GM13977 (cell line): ENCODE data around the gene CLTC.

Experiments used
- DNase-seq: peaks from one replicate; pipeline ENCODE4 v3.0.0; 2012; ENCODE audit warnings: low spot score
- in situ Hi-C: fragments of 300-500 bp; cut with MboI; formaldehyde crosslinking; loops from one replicate; pipeline ENCODE4 v1.12.0; 2022; ENCODE audit warnings: low sequenced_read_pairs, low pct_unique_long_range_greater_than_20kb, mixed read lengths, inconsistent platforms; ENCODE audit not compliant: unreplicated experiment
- TF ChIP-seq, protein P1 (sequence below): IDR thresholded peaks from 2 replicates; pipeline ENCODE4 v1.5.1; 2012; ENCODE audit warnings: mild to moderate bottlenecking, control low read depth; ENCODE audit not compliant: insufficient read depth; ENCODE audit errors: extremely low read depth, missing control alignments

Gene CLTC

DNA sequence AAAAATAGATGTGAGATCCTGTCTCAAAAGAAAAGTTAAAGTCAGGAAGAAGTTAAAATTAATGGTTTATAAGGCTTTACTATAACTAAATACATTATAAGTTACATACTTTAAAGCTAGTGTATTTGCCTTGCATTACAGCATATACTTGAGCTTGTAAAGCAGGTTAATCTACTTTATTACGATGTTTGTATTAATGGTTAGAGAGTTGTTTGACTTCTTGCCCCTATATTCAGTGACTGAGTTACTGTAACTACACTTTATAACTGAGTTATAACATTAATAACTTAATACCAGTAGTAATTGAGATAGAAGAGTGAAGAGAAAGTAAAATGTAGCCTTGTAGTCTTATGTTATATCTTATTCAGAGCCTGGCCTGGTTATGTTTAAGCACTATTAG lies 22.9 kb downstream of the CLTC start:
- no peak for DNase-seq
- in situ Hi-C loops, result no loop called here
- TF ChIP-seq, protein P1, sequence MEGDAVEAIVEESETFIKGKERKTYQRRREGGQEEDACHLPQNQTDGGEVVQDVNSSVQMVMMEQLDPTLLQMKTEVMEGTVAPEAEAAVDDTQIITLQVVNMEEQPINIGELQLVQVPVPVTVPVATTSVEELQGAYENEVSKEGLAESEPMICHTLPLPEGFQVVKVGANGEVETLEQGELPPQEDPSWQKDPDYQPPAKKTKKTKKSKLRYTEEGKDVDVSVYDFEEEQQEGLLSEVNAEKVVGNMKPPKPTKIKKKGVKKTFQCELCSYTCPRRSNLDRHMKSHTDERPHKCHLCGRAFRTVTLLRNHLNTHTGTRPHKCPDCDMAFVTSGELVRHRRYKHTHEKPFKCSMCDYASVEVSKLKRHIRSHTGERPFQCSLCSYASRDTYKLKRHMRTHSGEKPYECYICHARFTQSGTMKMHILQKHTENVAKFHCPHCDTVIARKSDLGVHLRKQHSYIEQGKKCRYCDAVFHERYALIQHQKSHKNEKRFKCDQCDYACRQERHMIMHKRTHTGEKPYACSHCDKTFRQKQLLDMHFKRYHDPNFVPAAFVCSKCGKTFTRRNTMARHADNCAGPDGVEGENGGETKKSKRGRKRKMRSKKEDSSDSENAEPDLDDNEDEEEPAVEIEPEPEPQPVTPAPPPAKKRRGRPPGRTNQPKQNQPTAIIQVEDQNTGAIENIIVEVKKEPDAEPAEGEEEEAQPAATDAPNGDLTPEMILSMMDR, result no peak

GRCh38 chr17:59643159-59644140 lies 23.8 kb downstream of the CLTC start:
- DNase-seq, result peak; percentile 14
- TF ChIP-seq, protein P1, result no peak
- in situ Hi-C loops, result no loop called here

DNA sequence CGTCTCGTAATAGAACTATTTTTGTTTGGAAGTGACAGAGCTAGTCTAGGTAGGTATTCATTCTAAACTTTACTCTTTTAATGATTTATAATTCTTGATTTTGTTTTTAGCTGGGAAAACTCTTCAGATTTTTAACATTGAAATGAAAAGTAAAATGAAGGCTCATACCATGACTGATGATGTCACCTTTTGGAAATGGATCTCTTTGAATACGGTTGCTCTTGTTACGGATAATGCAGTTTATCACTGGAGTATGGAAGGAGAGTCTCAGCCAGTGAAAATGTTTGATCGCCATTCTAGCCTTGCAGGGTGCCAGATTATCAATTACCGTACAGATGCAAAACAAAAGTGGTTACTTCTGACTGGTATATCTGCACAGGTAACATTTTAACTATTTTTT lies 27.6 kb downstream of the CLTC start:
- DNase-seq, result no peak
- in situ Hi-C loops, result no loop called here
- TF ChIP-seq, protein P1, result no peak

DNA sequence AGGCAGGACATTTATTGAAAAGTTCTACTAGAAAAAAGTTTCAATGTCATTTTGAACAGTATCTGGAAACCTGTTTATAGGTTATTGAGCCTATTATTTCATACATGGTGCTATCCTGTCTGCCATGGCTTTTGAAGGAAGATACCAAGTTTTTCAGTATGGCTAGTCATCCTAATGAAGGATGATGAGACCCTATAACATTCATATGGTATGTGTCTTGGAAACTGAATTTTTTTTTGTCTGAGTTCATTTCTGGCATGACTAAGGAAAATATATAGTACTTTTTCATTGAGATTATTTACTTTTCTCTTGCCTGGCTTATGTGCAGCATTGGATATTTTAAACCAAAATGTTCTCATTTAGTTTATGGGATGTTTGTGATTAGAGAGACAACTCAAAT lies 30.2 kb downstream of the CLTC start:
- in situ Hi-C loops, result no loop called here
- DNase-seq, result no peak
- TF ChIP-seq, protein P1, result no peak

GRCh38 chr17:59650642-59651041 lies 30.9 kb downstream of the CLTC start:
- TF ChIP-seq, protein P1, result no peak
- DNase-seq, result no peak
- in situ Hi-C loops, result no loop called here

DNA sequence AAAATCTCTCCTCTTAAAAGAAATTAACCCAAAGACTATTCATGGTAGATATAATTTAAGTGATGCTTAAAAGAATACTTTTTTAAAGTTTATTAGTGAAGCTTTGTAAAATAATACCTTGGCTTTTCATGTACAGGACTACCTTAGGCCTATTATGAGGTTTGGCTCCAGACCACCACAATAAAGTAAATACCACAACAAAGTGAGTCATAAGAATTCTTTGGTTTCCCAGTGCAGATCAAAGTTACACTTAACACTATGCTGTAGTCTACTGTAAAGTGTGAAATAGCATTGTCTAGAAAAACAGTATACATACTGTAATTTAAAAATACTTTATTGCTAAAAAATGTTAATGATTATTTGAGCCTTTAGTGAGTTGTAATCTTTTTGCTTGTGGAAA lies 31.7 kb downstream of the CLTC start:
- in situ Hi-C loops, result no loop called here
- TF ChIP-seq, protein P1, result no peak
- no peak for DNase-seq
